Stimulated activated CD4-positive, alpha-beta T cell treated with anti-CD3 and anti-CD28 coated beads, Interleukin-1b, Interleukin-23, amount 100 ng/mL, for 24 hours (primary cell): ENCODE measurements around the gene CTBS.
"Not testable (repeated sequence)": the region's sequence is repeated elsewhere in the genome, so short reads cannot be mapped to it uniquely, and the experiment has no call there.

Experiments
- DNase-seq, 4 experiments: peaks; one replicate each; pipeline ENCODE4 v3.0.0-alpha.2; 2020; ENCODE audit warnings: low read depth in 4 of 4, low spot score in 1 of 4

The CTBS gene

GRCh38 chr1:84573967-84574842, at the start of gene CTBS:
CTBS (minus strand) TSS chr1:84574440; CDS start chr1:84574415, 25 bp downstream.
- DNase-seq, result peak; percentile 58 to 80 (median 77)

DNA sequence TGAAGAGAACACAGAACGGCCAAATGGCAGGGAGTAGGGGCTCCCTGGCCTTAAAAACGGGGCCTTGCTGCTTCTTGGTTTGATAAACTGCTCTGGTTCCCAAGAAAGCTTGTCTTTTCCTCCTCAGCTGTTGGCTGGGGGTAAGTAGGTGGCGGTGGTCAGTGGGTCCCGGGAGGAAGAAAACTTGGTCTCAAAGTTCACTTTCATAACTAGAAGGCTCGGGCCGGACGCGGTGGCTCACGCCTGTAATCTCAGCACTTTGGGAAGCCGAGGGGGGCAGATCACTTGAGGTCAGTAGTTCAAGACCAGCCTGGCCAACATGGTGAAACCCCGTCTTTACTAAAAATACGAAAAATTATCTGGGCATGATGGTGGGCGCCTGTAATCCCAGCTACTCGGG, 47.3 kb upstream of the CTBS start:
- no peak for DNase-seq

DNA sequence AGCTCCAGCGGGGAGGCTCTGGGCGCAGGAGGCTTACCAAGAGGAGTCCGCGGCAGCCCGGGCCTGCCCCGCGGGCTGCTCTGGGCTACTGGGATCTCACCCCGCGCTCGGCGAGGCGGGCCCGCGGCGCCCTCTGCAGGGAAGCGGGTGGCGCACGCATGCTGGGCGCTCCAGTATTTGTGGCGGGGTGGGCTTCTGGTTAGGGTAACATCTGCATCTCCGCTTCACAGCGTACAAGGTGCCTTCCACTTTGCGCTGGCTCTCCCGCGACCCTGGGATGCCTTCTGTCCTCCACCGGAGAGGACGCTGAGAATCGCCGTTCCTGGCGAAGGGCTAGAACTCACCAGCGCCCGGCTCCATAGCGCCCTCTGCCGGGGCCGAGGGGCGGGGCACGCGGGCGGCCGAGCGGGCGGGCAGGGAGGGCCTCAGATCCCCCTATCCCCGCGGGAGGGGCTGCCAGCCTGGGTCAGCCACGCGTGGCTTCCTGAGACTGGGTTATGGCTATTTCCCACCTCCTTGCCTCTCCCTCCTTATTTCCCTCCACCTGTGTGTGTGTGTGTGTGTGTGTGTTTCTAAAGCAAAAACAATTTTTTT, 46.6 kb upstream of the CTBS start:
- DNase-seq, result peak; percentile 55 to 71 (median 62)

DNA sequence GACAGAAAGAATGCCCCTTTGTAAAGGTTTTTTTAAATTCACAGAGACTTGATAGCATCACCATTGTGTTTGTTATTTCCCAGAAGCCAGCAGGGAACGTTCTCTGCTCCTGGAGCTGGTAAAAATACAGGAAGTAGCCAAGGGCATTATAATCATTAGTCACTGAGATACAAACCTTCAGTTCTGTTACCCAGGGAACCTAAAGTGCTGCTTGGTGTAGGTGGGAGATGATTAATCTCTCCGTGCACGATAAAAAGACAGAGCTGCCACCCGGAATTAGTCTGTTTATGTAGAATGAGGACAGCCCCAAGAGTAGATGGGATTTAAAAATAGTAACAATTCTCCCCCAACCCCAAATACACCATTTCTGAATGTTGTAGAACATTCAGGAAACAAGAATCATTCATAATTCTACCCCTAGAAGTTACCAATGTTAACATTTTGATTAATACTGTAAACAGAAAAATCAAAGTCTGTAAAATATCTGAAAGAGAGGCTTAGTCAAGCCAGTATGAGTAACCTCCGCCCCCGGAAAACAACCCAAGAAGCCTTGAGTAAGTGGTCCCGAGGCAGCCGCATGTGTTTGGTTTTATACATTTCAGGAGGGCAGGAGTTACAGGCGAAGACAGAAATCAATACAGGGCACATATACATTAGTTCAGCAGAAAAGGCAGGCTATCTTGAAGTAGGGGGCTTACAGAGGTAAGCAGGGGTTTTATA, 45.3 kb upstream of the CTBS start:
- peak; percentile 19 to 58 (median 55) for DNase-seq

DNA sequence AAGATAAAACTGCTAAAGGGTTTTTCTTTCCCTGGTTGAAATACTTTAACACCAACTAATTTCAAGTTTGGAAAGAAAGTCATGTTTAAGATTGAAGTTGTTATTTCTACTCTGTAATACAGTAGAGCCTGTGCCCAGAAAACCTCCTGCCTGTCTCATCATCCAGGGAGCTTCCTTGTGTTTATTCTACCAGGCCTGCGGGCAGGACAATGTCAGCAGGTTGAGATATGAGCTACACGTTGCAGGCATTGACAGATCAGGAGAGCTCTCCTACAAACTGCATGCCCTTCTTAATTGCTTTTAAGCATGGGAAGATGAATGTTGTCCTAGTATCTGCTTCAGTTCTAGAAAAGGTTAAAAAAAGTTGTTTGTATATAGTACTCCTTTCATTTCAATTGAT, 43.1 kb upstream of the CTBS start:
- DNase-seq, result no peak

GRCh38 chr1:84615790-84616189, 41.5 kb upstream of the CTBS start:
- DNase-seq, result no peak

GRCh38 chr1:84613887-84614286, 39.6 kb upstream of the CTBS start:
- no peak for DNase-seq

GRCh38 chr1:84613026-84613425, 38.8 kb upstream of the CTBS start:
- DNase-seq, result no peak

DNA sequence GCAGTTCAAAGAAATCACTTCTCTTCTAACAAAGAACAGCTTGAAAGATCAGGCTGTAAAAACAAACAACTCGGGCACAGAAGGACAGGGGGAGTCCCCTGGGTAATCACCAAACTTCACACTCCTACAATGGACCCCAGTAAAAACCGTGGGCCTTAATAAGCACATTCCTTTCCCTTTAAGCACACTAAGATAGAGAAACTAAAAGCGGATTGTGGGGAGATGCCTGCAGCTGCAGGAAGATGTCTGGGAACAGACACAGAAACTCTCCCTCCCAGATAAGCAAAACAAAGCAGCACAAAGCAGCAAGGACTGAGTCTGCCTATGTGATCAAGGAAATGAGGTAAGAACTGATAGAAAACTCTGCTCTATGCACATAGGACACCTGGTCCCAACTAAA, 37.6 kb upstream of the CTBS start:
- DNase-seq, result no peak

DNA sequence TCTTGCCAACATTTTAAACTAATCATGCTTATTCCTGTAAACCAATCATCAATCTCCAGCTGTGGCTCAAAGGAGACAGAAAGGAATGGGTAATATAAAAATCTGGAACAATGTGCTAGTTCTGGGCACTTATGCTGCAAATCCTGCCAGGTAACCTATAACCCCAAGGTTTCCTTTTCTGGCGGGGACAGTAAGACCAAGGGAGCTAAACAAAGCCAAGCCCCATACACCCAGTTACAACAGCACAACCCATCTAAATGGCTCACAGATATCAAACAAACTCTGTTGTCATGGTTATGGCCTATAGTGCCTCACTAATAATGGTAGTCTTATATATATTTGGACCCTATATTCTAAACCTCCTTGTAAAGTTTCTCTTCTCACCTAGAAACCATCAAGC, 36.9 kb upstream of the CTBS start:
- no peak for DNase-seq

DNA sequence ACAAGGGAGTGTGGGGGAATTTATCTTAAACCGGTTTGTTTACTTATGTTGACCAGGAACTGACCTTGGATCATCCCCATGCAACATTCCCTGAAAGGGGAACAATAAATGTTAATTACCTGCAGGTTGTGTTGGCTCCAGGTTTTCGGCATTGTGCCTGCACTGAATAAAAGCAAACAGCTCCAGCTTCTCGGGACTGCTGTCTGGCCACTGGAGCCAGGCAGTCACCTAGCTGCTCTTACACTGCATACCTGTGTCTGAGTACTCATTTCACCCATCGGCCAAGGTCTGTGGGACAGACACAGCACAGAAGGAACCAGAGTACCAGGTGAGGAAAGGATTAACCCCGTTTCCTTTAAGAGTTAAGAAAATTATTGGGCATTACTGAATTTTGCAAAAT, 32.7 kb upstream of the CTBS start:
- no peak for DNase-seq

DNA sequence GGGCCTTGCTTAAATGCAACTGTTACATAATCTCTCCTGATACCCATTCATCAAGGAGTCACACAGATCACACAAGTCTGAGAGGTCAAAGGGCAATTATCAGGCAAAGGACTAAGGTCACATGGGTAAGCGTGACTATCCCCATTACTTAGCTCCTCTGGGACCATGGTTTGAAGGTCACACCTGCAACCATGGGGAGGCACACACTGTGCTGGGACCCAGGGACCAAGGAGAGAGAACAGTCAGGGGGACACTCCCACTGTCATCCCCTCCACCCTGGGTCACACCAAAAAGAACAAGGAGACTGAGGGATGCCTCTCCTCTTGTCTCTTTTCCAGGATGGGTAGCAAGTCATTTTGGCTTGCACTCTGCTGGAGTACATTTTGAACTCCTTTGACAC, 30.9 kb upstream of the CTBS start:
- DNase-seq, result no peak

DNA sequence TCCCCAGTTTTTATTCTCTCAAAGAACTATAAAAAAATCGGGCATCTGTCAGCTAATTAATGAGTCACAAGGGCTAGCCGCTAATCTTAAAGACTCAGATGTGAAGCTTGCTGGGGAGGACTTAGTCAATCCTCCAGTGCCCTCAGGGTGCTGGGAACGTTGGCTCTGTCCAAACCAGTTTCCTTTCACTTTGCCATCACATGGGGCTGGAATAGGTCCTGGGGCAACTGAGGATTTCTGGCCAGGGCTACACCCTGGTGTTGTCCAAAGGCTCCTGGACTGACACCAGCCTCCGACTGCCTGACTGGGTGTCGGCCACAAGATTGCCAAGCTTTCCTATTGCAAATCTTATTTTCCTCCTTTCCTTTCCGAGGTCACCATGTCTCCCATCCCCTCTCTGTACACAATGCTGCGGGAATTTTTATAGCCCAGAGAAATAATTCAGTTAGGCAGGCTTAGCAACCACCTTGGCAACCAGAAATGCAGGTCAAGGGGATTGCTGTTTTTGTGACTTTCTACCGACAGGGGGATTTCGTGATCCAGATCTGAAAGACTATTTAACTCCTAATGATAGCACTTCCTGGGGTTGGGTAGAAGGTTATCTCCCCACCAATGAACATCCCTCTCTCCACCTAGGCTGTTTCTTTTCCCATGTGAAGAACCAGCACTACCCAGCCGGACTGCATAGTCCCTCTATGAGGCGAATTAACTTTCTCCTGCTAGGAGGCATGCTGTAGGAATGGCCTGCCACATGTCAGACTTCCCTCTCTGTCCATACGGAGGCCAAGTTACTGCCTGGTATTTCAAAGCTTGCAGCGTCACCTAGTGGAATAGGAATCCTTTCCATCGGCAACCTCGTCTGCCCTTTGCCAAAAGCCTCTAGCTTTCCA, 29.9 kb upstream of the CTBS start:
- no peak for DNase-seq

- no peak for DNase-seq
Measured at GRCh38 chr1:84603223-84603622, 29.0 kb upstream of the CTBS start.

GRCh38 chr1:84600796-84601195, 26.6 kb upstream of the CTBS start:
- DNase-seq, result no peak

DNA sequence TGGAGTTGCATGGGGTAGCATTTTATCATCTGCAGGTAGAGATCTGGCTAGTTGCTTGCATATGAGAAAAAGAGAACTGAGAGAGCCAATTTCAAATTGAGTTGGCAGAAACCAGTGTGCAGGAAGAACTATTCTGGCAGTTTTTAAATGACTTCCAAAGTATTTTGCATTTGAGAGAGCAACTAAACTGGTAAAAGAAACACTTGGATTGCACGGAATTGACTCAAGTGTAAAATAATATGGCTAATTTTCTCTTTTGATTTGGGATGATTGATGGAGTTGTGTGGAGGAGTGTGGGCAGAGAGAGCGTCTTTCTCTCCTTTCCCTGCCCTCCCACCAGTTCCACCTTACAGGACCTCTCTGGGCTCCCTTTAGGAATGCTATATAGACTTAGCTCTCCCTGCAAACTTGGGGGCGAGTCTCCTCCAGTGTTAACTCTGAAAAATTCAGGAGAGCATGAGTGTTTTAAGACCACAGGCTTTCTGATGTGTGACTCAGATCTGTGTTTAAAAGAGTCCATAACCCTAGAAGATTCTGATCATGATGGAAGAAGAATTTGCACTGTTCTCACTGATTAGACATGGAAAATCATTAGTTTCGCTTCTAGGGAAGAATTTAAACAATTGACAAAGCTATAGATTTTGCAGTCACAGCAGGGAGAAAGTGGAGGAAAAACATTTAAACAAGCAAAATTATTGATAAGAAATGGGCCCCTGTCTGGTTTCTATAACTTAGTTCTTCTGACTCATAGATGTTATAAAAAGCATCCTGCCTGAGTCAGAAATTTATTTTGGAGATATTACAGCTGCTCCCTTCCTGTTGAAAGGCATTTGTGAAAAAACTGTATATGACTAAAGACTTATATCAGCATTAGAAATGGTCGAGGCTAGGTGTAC, 24.9 kb upstream of the CTBS start:
- no peak for DNase-seq

- DNase-seq, result no peak
Measured at GRCh38 chr1:84598418-84598817, 24.2 kb upstream of the CTBS start.

- no peak for DNase-seq
Measured at GRCh38 chr1:84597011-84597410, 22.8 kb upstream of the CTBS start.

DNA sequence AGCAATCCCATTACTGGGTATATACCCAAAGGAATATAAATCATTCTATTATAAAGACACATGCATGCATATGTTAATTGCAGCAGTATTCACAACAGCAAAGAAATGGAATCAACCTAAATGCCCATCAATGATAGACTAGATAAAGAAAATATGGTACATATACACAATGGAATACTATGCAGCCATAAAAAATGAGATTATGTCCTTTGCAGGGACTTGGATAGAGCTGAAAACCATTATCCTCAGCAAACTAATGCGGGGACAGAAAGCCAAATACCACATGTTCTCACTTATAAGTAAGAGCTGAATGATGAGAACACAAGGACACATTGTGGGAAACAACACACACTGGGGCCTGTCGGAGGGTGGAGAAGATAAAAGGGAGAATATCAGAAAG, 20.7 kb upstream of the CTBS start:
- DNase-seq, result not testable (repeated sequence)

GRCh38 chr1:84587099-84587498, 12.9 kb upstream of the CTBS start:
- no peak for DNase-seq
